H54 (cell line): ENCODE results near the gene TFF2.

Source experiments
- DNase-seq: peaks from one replicate; pipeline ENCODE4 v3.0.0; 2011; ENCODE audit warnings: low spot score, mixed read lengths; ENCODE audit not compliant: insufficient read length
- FAIRE-seq: peaks from 3 replicates; lab custom pipeline; 2011; peaks lifted over from hg19 to GRCh38; lab: Jason Lieb, UNC
- POLR2A ChIP-seq: IDR thresholded peaks from 2 replicates; pipeline ENCODE4 v1.6.1; 2011; ENCODE audit warnings: low read depth, mild to moderate bottlenecking, low read length

Gene TFF2

GRCh38 chr21:42365770-42366169, 15.0 kb upstream of the TFF2 start:
- FAIRE-seq (no peak), DNase-seq (no peak)
- TF ChIP-seq POLR2A = no peak

DNA sequence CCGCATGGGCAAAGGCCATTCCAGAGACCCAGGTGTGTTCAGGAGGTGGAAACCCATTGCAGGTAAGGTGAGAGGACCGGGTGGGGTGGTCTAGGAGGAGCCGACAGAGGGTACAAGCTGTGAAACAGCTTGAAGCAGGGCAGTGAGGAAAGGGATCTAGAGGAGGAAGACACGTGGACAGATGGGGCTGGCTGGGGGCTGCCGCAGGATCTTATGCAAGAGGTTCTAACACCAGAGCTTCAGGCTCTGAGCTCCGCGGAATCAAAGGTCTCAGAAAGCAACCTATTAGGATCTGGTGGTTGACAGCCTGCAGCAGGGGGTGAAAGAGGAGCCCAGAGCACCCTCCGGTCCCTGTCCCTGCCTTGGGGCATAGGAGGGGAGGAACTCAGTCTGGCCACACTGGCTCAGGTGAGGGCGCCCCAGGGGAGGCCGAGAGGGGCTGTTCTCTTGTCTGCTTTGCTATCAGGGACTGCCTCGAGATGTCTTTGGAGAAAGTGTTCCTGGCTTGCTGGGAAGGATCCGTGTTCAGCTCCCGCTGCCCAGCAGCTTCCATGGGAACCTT, 13.6 kb upstream of the TFF2 start:
- DNase-seq (no peak), FAIRE-seq (no peak)
- TF ChIP-seq POLR2A = no peak

DNA sequence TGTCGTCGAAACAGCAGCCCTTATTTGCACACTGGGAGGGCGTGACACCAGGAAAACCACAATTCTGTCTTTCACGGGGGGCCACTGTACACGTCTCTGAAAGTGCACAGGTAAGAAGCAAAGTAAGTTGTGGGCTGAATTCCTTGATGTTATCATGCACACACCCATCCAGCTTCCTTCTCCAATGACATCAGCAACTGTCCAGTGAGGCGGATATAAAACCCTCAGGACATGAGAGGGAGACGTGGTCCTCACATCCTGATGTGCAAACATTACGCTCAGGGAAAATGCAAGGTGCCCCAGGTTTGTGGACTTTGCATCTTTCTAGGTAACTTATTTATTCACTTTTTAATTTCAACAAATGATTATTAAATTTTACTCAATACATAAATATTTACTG, 12.5 kb upstream of the TFF2 start:
- DNase-seq (no peak), FAIRE-seq (no peak)
- TF ChIP-seq POLR2A = no peak

GRCh38 chr21:42362700-42363099, 11.9 kb upstream of the TFF2 start:
- TF ChIP-seq POLR2A = no peak
- no peak for FAIRE-seq
- no peak for DNase-seq

DNA sequence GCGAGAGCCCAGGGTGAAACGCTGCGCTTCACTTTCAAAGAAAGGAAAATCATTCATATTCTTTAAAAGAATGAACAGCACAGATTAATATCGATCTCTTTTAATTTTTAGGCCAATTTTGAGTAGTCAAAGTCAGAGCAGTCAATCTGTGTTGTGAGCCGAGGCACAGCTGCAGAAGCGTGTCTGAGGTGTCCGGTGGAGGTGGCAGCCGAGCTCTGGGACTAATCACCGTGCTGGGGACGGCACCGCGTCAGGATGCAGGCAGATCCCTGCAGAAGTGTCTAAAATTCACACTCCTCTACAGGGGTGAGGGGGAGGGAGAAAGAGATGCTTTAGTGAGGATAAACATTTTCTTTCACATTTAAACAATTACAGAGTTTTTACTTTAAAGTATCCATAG, 11.4 kb upstream of the TFF2 start:
- no peak for FAIRE-seq

GRCh38 chr21:42361286-42361685, 10.5 kb upstream of the TFF2 start:
- FAIRE-seq (no peak), DNase-seq (no peak)
- no peak for TF ChIP-seq POLR2A

More for the DNA sequence above, 11.4 kb upstream of the TFF2 start:
- TF ChIP-seq POLR2A = no peak
- no peak for DNase-seq

GRCh38 chr21:42360317-42360716, 9.5 kb upstream of the TFF2 start:
- DNase-seq = no peak
- FAIRE-seq = no peak

GRCh38 chr21:42358937-42359336, 8.1 kb upstream of the TFF2 start:
- no peak for FAIRE-seq
- no peak for DNase-seq
- TF ChIP-seq POLR2A = no peak

More at GRCh38 chr21:42360317-42360716, 9.5 kb upstream of the TFF2 start:
- no peak for TF ChIP-seq POLR2A

GRCh38 chr21:42358261-42358660, 7.5 kb upstream of the TFF2 start:
- DNase-seq (no peak), FAIRE-seq (no peak)
- TF ChIP-seq POLR2A = no peak

DNA sequence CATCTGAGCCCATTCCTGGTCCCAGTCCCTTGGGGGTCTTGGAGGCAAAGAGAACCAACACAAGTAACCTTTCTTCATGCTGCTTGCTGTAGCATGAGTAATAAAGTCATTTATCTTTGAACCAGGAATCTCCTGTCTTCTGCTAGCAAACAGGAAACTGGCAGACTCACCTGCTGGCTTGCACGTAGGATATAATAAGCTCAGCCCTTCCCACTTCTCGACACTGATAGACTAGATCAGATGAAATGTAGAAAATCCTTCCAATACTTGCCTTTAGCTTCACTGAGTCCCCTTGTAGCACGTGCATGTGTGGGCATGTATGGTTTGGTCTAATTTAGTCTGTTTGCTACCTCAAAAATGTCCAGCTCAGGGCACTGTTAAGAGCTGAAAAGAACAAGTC, 6.5 kb upstream of the TFF2 start:
- DNase-seq (no peak), FAIRE-seq (no peak)
- TF ChIP-seq POLR2A = no peak

GRCh38 chr21:42356650-42357049, 5.9 kb upstream of the TFF2 start:
- no peak for DNase-seq
- no peak for TF ChIP-seq POLR2A
- FAIRE-seq = no peak

- DNase-seq (no peak), FAIRE-seq (no peak)
- TF ChIP-seq POLR2A = no peak
Observed at GRCh38 chr21:42356046-42356445, 5.3 kb upstream of the TFF2 start.

GRCh38 chr21:42353623-42354022, 2.8 kb upstream of the TFF2 start:
- no peak for FAIRE-seq
- no peak for TF ChIP-seq POLR2A
- DNase-seq = no peak

- no peak for FAIRE-seq
- no peak for TF ChIP-seq POLR2A
- no peak for DNase-seq
Observed at GRCh38 chr21:42352441-42353095, 1.8 kb upstream of the TFF2 start.
